Activated T-helper 2 cell treated with anti-CD3 and anti-CD28 coated beads, Interferon-gamma antibody, Interleukin-2, Interleukin-4, amounts not matched to agents 10 μg/mL and 5 μg/mL and 100 μg/mL, durations not matched to agents 14 hours and 24 hours and 36 hours (primary cell): Measurements from ENCODE around the gene MBD1. TPM values are rescaled to one million over a fixed set of nuclear protein-coding genes. Genes with fewer than 3 reads are reported as not detected.
"Not testable (repeated sequence)": the region's sequence is repeated elsewhere in the genome, so short reads cannot be mapped to it uniquely, and the experiment has no call there.

Source experiments
- DNase-seq: peaks from one replicate; pipeline ENCODE4 v3.0.0; 2021; ENCODE audit warnings: low spot score
- H3K27ac Mint-ChIP-seq: one replicate; pipeline ENCODE4 v1.8.0; 2021; ENCODE audit warnings: mixed read lengths
- H3K27me3 Mint-ChIP-seq: one replicate; pipeline ENCODE4 v1.8.0; 2021; ENCODE audit warnings: low read depth, mixed read lengths
- H3K36me3 Mint-ChIP-seq: one replicate; pipeline ENCODE4 v1.8.0; 2021; ENCODE audit warnings: low read depth, mixed read lengths
- H3K4me1 Mint-ChIP-seq: one replicate; pipeline ENCODE4 v1.8.0; 2021; ENCODE audit warnings: low read depth, mixed read lengths
- H3K4me3 Mint-ChIP-seq: one replicate; pipeline ENCODE4 v1.8.0; 2021; ENCODE audit warnings: low read depth, mild to moderate bottlenecking, moderate library complexity, mixed read lengths
- H3K9me3 Mint-ChIP-seq: one replicate; pipeline ENCODE4 v1.8.0; 2021; ENCODE audit warnings: mixed read lengths
- intact Hi-C: fragments of 100-400 bp; cut with micrococcal nuclease; formaldehyde crosslinking; loops from one replicate; pipeline ENCODE4 v1.15.1; 2023
- total RNA-seq: library from RNA; stranded (reverse); gene quantifications from 2 replicates; pipeline ENCODE4 v1.2.3, GENCODE V29; 2022

The MBD1 gene
- total RNA-seq, 1 donor from 2014 or later, result 79.7 TPM

GRCh38 chr18:50307738-50308470, 26.6 kb upstream of the MBD1 start:
- Mint-ChIP-seq H3K4me1 (peaks cover 21% of the 10 kb centered on the region), H3K4me3 (peak overlapping the region; percentile 89), H3K36me3 (peaks cover 8% of the 10 kb centered on the region), H3K27me3 (peaks cover 17% of the 10 kb centered on the region), H3K27ac (peak overlapping the region; percentile 57), H3K9me3 (peaks cover 8% of the 10 kb centered on the region)
- intact Hi-C loops, result loop anchor here (1.0 to 5.0 kb wide), 5 partner anchors 10 to 49 kb away; partner anchors contain the start of genes CFAP53 and MBD1
- DNase-seq, result peak; percentile 87

- Mint-ChIP-seq H3K4me3 (peak overlapping the region; percentile 89), H3K27ac (peak overlapping the region; percentile 57), H3K4me1 (peaks cover 19% of the 10 kb centered on the region), H3K9me3 (peaks cover 8% of the 10 kb centered on the region), H3K36me3 (peaks cover 8% of the 10 kb centered on the region), H3K27me3 (peaks cover 20% of the 10 kb centered on the region)
- intact Hi-C loops, result loop anchor here (1.0 to 5.0 kb wide), 5 partner anchors 9 to 50 kb away; partner anchors contain the start of genes CFAP53 and MBD1
- DNase-seq, result no peak
These were observed 26.0 kb upstream of the MBD1 start for GRCh38 chr18:50307400-50307737.

GRCh38 chr18:50306944-50307343, 25.6 kb upstream of the MBD1 start:
- no peak for DNase-seq
- H3K9me3 Mint-ChIP-seq, result peaks cover 8% of the 10 kb centered on the region
- peak overlapping the region; percentile 89 for H3K4me3 Mint-ChIP-seq
- H3K27me3 Mint-ChIP-seq, result peaks cover 22% of the 10 kb centered on the region
- peaks cover 19% of the 10 kb centered on the region for H3K4me1 Mint-ChIP-seq
- H3K36me3 Mint-ChIP-seq, result peaks cover 8% of the 10 kb centered on the region
- intact Hi-C loops, result loop anchor here (1.0 to 5.0 kb wide), 5 partner anchors 9 to 50 kb away; partner anchors contain the start of genes CFAP53 and MBD1
- H3K27ac Mint-ChIP-seq, result no peak overlapping the region

GRCh38 chr18:50301074-50301473, 19.8 kb upstream of the MBD1 start:
- peaks cover 7% of the 10 kb centered on the region for H3K9me3 Mint-ChIP-seq
- H3K4me1 Mint-ChIP-seq, result peaks cover 12% of the 10 kb centered on the region
- H3K27ac Mint-ChIP-seq, result no peak overlapping the region
- DNase-seq, result no peak
- no peak overlapping the region for H3K4me3 Mint-ChIP-seq
- peaks cover 6% of the 10 kb centered on the region for H3K36me3 Mint-ChIP-seq
- intact Hi-C loops, result no loop called here
- H3K27me3 Mint-ChIP-seq, result peaks cover 45% of the 10 kb centered on the region

GRCh38 chr18:50299626-50300388, 18.5 kb upstream of the MBD1 start:
- no peaks in the 10 kb centered on the region for H3K36me3 Mint-ChIP-seq
- peaks cover 38% of the 10 kb centered on the region for H3K27me3 Mint-ChIP-seq
- DNase-seq, result no peak
- intact Hi-C loops, result no loop called here
- no peak overlapping the region for H3K27ac Mint-ChIP-seq
- H3K4me1 Mint-ChIP-seq, result peaks cover 12% of the 10 kb centered on the region
- H3K4me3 Mint-ChIP-seq, result no peak overlapping the region
- H3K9me3 Mint-ChIP-seq, result no peaks in the 10 kb centered on the region

- intact Hi-C loops, result loop anchor here (1.0 kb wide), 3 partner anchors 9 to 17 kb away; partner anchors contain the start of genes CXXC1 and MBD1
- H3K27ac Mint-ChIP-seq, result no peak overlapping the region
- H3K4me1 Mint-ChIP-seq, result peaks cover 12% of the 10 kb centered on the region
- H3K9me3 Mint-ChIP-seq, result no peaks in the 10 kb centered on the region
- DNase-seq, result no peak
- no peaks in the 10 kb centered on the region for H3K36me3 Mint-ChIP-seq
- peaks cover 32% of the 10 kb centered on the region for H3K27me3 Mint-ChIP-seq
- no peak overlapping the region for H3K4me3 Mint-ChIP-seq
These were observed 17.3 kb upstream of the MBD1 start for GRCh38 chr18:50298443-50299284.

GRCh38 chr18:50297621-50298442, 16.5 kb upstream of the MBD1 start:
- DNase-seq, result peak; percentile 72
- Mint-ChIP-seq H3K4me3 (peak overlapping the region; percentile 62), H3K27ac (no peak overlapping the region), H3K36me3 (no peaks in the 10 kb centered on the region), H3K9me3 (no peaks in the 10 kb centered on the region), H3K4me1 (peaks cover 12% of the 10 kb centered on the region), H3K27me3 (peaks cover 31% of the 10 kb centered on the region)
- intact Hi-C loops, result loop anchor here (1.0 kb wide), 3 partner anchors 9 to 17 kb away; partner anchors contain the start of genes CXXC1 and MBD1

- Mint-ChIP-seq H3K4me1 (peaks cover 14% of the 10 kb centered on the region), H3K4me3 (no peak overlapping the region), H3K27ac (no peak overlapping the region), H3K36me3 (no peaks in the 10 kb centered on the region), H3K9me3 (no peaks in the 10 kb centered on the region), H3K27me3 (peaks cover 6% of the 10 kb centered on the region)
- intact Hi-C loops, result no loop called here
- no peak for DNase-seq
These were observed 11.7 kb upstream of the MBD1 start for GRCh38 chr18:50293039-50293438.

- Mint-ChIP-seq H3K36me3 (peaks cover 34% of the 10 kb centered on the region), H3K9me3 (no peaks in the 10 kb centered on the region), H3K27me3 (peaks cover 2% of the 10 kb centered on the region), H3K27ac (peak overlapping the region; percentile 70), H3K4me3 (peak overlapping the region; percentile 75), H3K4me1 (peaks cover 18% of the 10 kb centered on the region)
- no peak for DNase-seq
- intact Hi-C loops, result loop anchor here (5.0 to 10.0 kb wide), 6 partner anchors 33 to 1754 kb away; partner anchors contain the start of genes ACAA2, CTIF and RPL17
These were observed 7.8 kb upstream of the MBD1 start for GRCh38 chr18:50289108-50289443.

GRCh38 chr18:50288348-50289107, 7.2 kb upstream of the MBD1 start:
- DNase-seq, H3K27me3 Mint-ChIP-seq, H3K9me3 Mint-ChIP-seq: not testable (repeated sequence)
- intact Hi-C loops, result loop anchor here (1.0 to 10.0 kb wide), 7 partner anchors 19 to 1754 kb away; partner anchors contain the start of genes ACAA2, CTIF and RPL17
- peak overlapping the region; percentile 93 for H3K4me3 Mint-ChIP-seq
- peaks cover 18% of the 10 kb centered on the region for H3K4me1 Mint-ChIP-seq
- H3K36me3 Mint-ChIP-seq, result peaks cover 39% of the 10 kb centered on the region
- H3K27ac Mint-ChIP-seq, result peak overlapping the region; percentile 89
